HEK293 (cell line): ENCODE results near the gene MUC5B.

Experiments used
- CTCF ChIA-PET: fragments of 350-600 bp; formaldehyde crosslinking; extraction: SDS; loops from one replicate; lab custom pipeline; 2021; ENCODE audit warnings: antibody characterized with exemption; lab: Yijun Ruan, JAX
- POLR2A ChIA-PET: fragments of 300-600 bp; formaldehyde crosslinking; extraction: SDS; loops from one replicate; lab custom pipeline; 2020; ENCODE audit warnings: antibody characterized with exemption, inconsistent platforms; lab: Yijun Ruan, JAX
- H3K27ac ChIP-seq: fragments of 200-500 bp; sonication (Bioruptor generic); 2 replicates; pipeline ENCODE4 v1.5.1; 2014; ENCODE audit warnings: low read depth, low read length, control low read depth, inconsistent platforms; ENCODE audit errors: extremely low read depth
- H3K36me3 ChIP-seq, 2 experiments: fragments of 200-500 bp in 1 of 2; sonication (Bioruptor generic) in 1 of 2; 1 replicate in 1 of 2; 2 replicates in 1 of 2; pipeline ENCODE4 v1.5.1; 2014 to 2017; ENCODE audit warnings: inconsistent platforms in 2 of 2, low read length in 2 of 2; ENCODE audit not compliant: control insufficient read depth in 2 of 2, insufficient read depth in 1 of 2
- H3K4me1 ChIP-seq: fragments of 200-500 bp; sonication (Bioruptor generic); 2 replicates; pipeline ENCODE4 v1.5.1; 2014; ENCODE audit warnings: mild to moderate bottlenecking, low read length, inconsistent platforms; ENCODE audit not compliant: control insufficient read depth, insufficient read depth
- H3K4me3 ChIP-seq: 2 replicates; pipeline ENCODE4 v1.5.1; 2011; ENCODE audit warnings: low read depth, mild to moderate bottlenecking, control low read depth, low read length, moderate library complexity
- H3K9me3 ChIP-seq: fragments of 200-500 bp; sonication (Bioruptor generic); 2 replicates; pipeline ENCODE4 v1.5.1; 2014; ENCODE audit warnings: low read depth, low read length, inconsistent platforms; ENCODE audit not compliant: control insufficient read depth, insufficient read depth
- GFI1B ChIP-seq: fragments of 450-650 bp; formaldehyde crosslinking; IDR thresholded peaks from 2 replicates; pipeline ENCODE4 v1.5.1; 2016; ENCODE audit warnings: missing biosample characterization, missing genetic modification characterization
- KLF8 ChIP-seq: fragments of 450-650 bp; formaldehyde crosslinking; IDR thresholded peaks from 2 replicates; pipeline ENCODE4 v1.5.1; 2016; ENCODE audit warnings: missing biosample characterization, missing genetic modification characterization
- MEIS1 ChIP-seq: sonication (generic); formaldehyde crosslinking; IDR thresholded peaks from 2 replicates; pipeline ENCODE4 v1.8.1; 2022; ENCODE audit warnings: missing genetic modification reagents, mild to moderate bottlenecking, borderline replicate concordance
- PATZ1 ChIP-seq: fragments of 450-650 bp; formaldehyde crosslinking; IDR thresholded peaks from 2 replicates; pipeline ENCODE4 v1.5.1; 2016; ENCODE audit warnings: missing biosample characterization, missing genetic modification characterization
- REST ChIP-seq: fragments of 450-650 bp; formaldehyde crosslinking; IDR thresholded peaks from 2 replicates; pipeline ENCODE4 v1.5.1; 2016; ENCODE audit warnings: missing biosample characterization, missing genetic modification characterization
- SCRT1 ChIP-seq: fragments of 450-650 bp; formaldehyde crosslinking; IDR thresholded peaks from 2 replicates; pipeline ENCODE4 v1.5.1; 2016; ENCODE audit warnings: missing biosample characterization, missing genetic modification characterization, borderline replicate concordance
- TRIM28 ChIP-seq: IDR thresholded peaks from 2 replicates; pipeline ENCODE4 v1.6.1; 2011; ENCODE audit warnings: low read length, control low read depth, borderline replicate concordance
- WT1 ChIP-seq: fragments of 450-650 bp; formaldehyde crosslinking; IDR thresholded peaks from 2 replicates; pipeline ENCODE4 v1.5.1; 2016; ENCODE audit warnings: missing biosample characterization, missing genetic modification characterization
- ZBTB7A ChIP-seq: fragments of 450-650 bp; formaldehyde crosslinking; IDR thresholded peaks from 2 replicates; pipeline ENCODE4 v1.5.1; 2016; ENCODE audit warnings: low read depth, missing biosample characterization, missing genetic modification characterization
- ZIC2 ChIP-seq: fragments of 450-650 bp; formaldehyde crosslinking; IDR thresholded peaks from 2 replicates; pipeline ENCODE4 v1.5.1; 2016; ENCODE audit warnings: missing biosample characterization, missing genetic modification characterization
- ZNF112 ChIP-seq: fragments of 450-650 bp; formaldehyde crosslinking; IDR thresholded peaks from 2 replicates; pipeline ENCODE4 v1.5.0; 2017; ENCODE audit warnings: missing biosample characterization, missing genetic modification characterization
- ZNF341 ChIP-seq: fragments of 450-650 bp; formaldehyde crosslinking; IDR thresholded peaks from 2 replicates; pipeline ENCODE4; 2016; ENCODE audit warnings: low read depth, missing biosample characterization, missing genetic modification characterization
- ZNF354C ChIP-seq: fragments of 450-650 bp; formaldehyde crosslinking; IDR thresholded peaks from 2 replicates; pipeline ENCODE4 v1.5.1; 2016; ENCODE audit warnings: missing biosample characterization, missing genetic modification characterization, low read depth, borderline replicate concordance
- ZNF704 ChIP-seq: fragments of 450-650 bp; formaldehyde crosslinking; IDR thresholded peaks from 2 replicates; pipeline ENCODE4 v1.5.1; 2016; ENCODE audit warnings: missing biosample characterization, missing genetic modification characterization
- TF ChIP-seq, protein P1 (sequence below): fragments of 450-650 bp; formaldehyde crosslinking; IDR thresholded peaks from 2 replicates; pipeline ENCODE4 v1.5.1; 2016; ENCODE audit warnings: missing biosample characterization, missing genetic modification characterization
- TF ChIP-seq, protein P2 (sequence below): fragments of 450-650 bp; formaldehyde crosslinking; IDR thresholded peaks from 2 replicates; pipeline ENCODE4 v1.5.1; 2016; ENCODE audit warnings: missing biosample characterization, missing genetic modification characterization

Gene MUC5B

DNA sequence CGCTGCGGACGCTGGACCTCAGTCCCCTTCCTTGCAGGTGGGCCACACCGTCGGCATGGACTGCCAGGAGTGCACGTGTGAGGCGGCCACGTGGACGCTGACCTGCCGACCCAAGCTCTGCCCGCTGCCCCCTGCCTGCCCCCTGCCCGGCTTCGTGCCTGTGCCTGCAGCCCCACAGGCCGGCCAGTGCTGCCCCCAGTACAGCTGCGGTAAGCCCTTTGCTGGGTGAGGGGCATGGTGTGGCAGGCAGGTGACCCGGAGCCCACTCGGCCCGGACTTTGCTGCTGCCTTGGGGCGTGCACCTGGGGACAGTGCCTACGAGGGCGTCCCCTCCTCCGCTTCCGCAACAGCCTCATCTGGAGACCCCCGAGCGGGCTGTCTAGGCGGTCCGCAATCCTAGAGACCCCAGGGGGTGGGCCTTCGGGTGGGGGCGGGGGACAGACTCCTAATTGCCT is 25.4 kb upstream of the MUC5B start:
- CTCF ChIA-PET: interaction anchor here (0.7 kb wide), 1 partner anchor 10 kb away, joined by 3 read pairs; no protein-coding TSS in a partner anchor
- no peak overlapping the region for H3K27ac ChIP-seq
- no peak overlapping the region for H3K4me3 ChIP-seq
- POLR2A ChIA-PET: no interaction called here
- no peak for TF ChIP-seq ZNF112 (tag by site-specific recombination)
- TF ChIP-seq MEIS1 (CRISPR knock-in tag): no peak
- H3K4me1 ChIP-seq: no peaks in the 10 kb centered on the region
- H3K36me3 ChIP-seq: no peaks in the 10 kb centered on the region
- H3K9me3 ChIP-seq: no peaks in the 10 kb centered on the region

DNA sequence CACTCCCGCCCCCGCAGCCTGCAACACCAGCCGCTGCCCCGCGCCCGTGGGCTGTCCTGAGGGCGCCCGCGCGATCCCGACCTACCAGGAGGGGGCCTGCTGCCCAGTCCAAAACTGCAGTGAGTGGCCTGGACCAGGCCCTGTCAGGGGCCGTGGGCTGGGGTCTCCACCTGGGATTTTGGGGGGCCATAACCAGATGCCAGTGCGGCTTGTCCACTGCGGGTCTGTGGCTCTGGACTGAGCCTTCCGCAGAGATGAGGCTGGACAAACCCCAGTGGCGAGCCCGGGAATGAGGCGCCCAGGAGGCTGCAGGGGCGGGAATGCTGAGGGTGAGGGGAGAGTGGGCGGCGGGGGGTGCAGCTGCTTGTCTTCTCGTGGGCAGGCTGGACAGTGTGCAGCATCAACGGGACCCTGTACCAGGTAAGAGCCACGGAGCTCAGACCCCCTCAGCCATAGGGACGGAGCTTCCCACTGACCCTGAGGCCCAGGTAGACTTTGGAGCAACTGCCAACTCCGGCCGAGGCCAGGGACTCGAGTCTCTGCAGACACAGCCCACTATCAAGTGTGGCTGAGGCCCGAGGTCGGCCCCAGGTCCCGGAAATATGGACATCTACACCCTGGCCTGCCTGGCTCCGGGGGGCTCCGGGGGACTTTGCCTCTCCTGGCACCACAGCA is 24.8 kb upstream of the MUC5B start:
- TF ChIP-seq KLF8 (no peak), ZNF341 (tag by site-specific recombination) (no peak), SCRT1 (tag by site-specific recombination) (no peak), PATZ1 (tag by site-specific recombination) (no peak), ZBTB7A (tag by site-specific recombination) (no peak), TRIM28 (no peak)
- TF ChIP-seq, protein P1, sequence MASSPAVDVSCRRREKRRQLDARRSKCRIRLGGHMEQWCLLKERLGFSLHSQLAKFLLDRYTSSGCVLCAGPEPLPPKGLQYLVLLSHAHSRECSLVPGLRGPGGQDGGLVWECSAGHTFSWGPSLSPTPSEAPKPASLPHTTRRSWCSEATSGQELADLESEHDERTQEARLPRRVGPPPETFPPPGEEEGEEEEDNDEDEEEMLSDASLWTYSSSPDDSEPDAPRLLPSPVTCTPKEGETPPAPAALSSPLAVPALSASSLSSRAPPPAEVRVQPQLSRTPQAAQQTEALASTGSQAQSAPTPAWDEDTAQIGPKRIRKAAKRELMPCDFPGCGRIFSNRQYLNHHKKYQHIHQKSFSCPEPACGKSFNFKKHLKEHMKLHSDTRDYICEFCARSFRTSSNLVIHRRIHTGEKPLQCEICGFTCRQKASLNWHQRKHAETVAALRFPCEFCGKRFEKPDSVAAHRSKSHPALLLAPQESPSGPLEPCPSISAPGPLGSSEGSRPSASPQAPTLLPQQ (tag by site-specific recombination): no peak
- no peaks in the 10 kb centered on the region for H3K4me1 ChIP-seq
- no peak overlapping the region for H3K27ac ChIP-seq
- CTCF ChIA-PET: no interaction called here
- H3K4me3 ChIP-seq: no peak overlapping the region
- no peaks in the 10 kb centered on the region for H3K36me3 ChIP-seq
- POLR2A ChIA-PET: no interaction called here
- H3K9me3 ChIP-seq: no peaks in the 10 kb centered on the region

DNA sequence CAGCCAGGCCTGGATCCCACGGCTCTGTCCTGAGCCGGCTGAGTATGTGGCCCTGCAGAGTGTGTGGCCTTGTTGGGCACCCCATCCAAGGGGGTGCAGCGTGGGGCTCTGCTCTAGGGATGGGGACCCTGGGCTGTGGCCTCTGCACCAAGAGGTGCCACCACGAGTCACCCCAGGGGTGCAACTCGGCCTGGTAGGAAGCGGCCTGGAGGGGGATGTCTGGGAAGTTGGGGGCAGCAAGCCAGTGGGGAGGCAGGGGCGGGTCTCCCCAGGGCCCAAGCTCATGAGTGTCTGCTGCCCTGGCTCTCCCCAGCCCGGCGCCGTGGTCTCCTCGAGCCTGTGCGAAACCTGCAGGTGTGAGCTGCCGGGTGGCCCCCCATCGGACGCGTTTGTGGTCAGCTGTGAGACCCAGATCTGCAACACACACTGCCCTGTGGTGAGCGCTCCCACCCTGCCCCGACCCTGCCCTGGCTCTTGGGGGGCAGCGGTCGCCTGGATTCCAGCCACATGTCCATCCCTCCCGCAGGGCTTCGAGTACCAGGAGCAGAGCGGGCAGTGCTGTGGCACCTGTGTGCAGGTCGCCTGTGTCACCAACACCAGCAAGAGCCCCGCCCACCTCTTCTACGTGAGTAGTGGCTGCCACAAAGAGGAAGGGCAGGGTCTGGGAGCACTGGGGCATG is 24.2 kb upstream of the MUC5B start:
- no peak overlapping the region for H3K27ac ChIP-seq
- ChIA-PET CTCF (no interaction called here), POLR2A (no interaction called here)
- TF ChIP-seq GFI1B (tag by site-specific recombination) (no peak), WT1 (no peak), KLF8 (no peak)
- no peaks in the 10 kb centered on the region for H3K4me1 ChIP-seq
- H3K4me3 ChIP-seq: no peak overlapping the region
- no peaks in the 10 kb centered on the region for H3K9me3 ChIP-seq
- no peaks in the 10 kb centered on the region for H3K36me3 ChIP-seq

GRCh38 chr11:1199241-1199750 is 23.6 kb upstream of the MUC5B start:
- no peak overlapping the region for H3K4me3 ChIP-seq
- POLR2A ChIA-PET: no interaction called here
- no peaks in the 10 kb centered on the region for H3K9me3 ChIP-seq
- no peak overlapping the region for H3K27ac ChIP-seq
- H3K4me1 ChIP-seq: no peaks in the 10 kb centered on the region
- H3K36me3 ChIP-seq: no peaks in the 10 kb centered on the region
- CTCF ChIA-PET: no interaction called here
- TF ChIP-seq ZNF704 (tag by site-specific recombination) (no peak), ZIC2 (tag by site-specific recombination) (no peak), REST (tag by site-specific recombination) (no peak), ZNF354C (tag by site-specific recombination) (no peak)
- TF ChIP-seq, protein P2, sequence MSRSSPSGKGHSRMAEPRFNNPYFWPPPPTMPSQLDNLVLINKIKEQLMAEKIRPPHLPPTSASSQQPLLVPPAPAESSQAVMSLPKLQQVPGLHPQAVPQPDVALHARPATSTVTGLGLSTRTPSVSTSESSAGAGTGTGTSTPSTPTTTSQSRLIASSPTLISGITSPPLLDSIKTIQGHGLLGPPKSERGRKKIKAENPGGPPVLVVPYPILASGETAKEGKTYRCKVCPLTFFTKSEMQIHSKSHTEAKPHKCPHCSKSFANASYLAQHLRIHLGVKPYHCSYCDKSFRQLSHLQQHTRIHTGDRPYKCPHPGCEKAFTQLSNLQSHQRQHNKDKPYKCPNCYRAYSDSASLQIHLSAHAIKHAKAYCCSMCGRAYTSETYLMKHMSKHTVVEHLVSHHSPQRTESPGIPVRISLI (tag by site-specific recombination): no peak
